AG09319 (cell line): ENCODE measurements around the gene ESR1.

Experiments
- DNase-seq: peaks from one replicate; pipeline ENCODE4 v3.0.0-alpha.2; 2010; ENCODE audit warnings: low read depth; ENCODE audit errors: extremely low read depth
- CTCF ChIP-seq: IDR thresholded peaks from 2 replicates; pipeline ENCODE4 v1.5.1; 2011; ENCODE audit warnings: low read depth, mild to moderate bottlenecking, inconsistent platforms, low read length, moderate library complexity

The ESR1 gene

GRCh38 chr6:151772446-151772845 is 35.0 kb upstream of the ESR1 start:
- DNase-seq = no peak
- TF ChIP-seq CTCF = no peak

GRCh38 chr6:151773382-151773781 is 34.1 kb upstream of the ESR1 start:
- no peak for TF ChIP-seq CTCF
- no peak for DNase-seq

GRCh38 chr6:151782560-151782959 is 24.9 kb upstream of the ESR1 start:
- DNase-seq = no peak
- TF ChIP-seq CTCF = no peak

- no peak for DNase-seq
Measured at GRCh38 chr6:151783692-151784091, 23.8 kb upstream of the ESR1 start.

GRCh38 chr6:151784441-151785214 is 22.9 kb upstream of the ESR1 start:
- TF ChIP-seq CTCF = no peak
- no peak for DNase-seq

More at GRCh38 chr6:151783692-151784091, 23.8 kb upstream of the ESR1 start:
- TF ChIP-seq CTCF = no peak

GRCh38 chr6:151796842-151797530 is 10.5 kb upstream of the ESR1 start:
- no peak for DNase-seq
- TF ChIP-seq CTCF = no peak

- TF ChIP-seq CTCF = no peak
- DNase-seq = no peak
Measured at GRCh38 chr6:151803743-151804142, 3.7 kb upstream of the ESR1 start.
